GM18505 (cell line): Measurements from ENCODE around the gene BANK1.

Experiments
- ATAC-seq: cut with Tn5 transposase; IDR thresholded peaks from one replicate; pipeline ENCODE4 v1.9.1; 2021; ENCODE audit not compliant: unreplicated experiment
- POLR2A ChIP-seq: IDR thresholded peaks from 4 replicates; pipeline ENCODE4 v1.6.1; 2011; ENCODE audit warnings: borderline replicate concordance; ENCODE audit not compliant: insufficient read depth, insufficient read length; ENCODE audit errors: extremely low read depth

Gene BANK1

DNA sequence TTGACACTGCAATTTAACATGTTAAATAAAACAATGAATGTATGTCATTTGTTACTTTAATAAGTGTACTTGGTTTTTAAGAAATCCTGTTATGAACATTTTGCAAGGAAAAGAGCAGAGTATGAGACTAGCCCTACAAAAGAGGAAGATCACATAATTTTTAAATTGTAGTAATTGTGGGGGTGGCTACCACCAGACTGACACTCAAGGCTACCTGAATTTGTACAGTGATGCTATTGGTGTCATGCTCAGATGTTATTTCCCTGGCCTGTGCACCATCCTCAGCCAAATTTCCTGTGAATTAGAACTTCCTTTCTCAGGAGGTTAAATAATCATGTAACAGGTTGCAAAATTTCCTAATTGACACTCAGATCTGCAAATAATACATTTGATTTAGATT is 157.5 kb downstream of the BANK1 start:
- ATAC-seq: no peak
- TF ChIP-seq POLR2A: no peak

DNA sequence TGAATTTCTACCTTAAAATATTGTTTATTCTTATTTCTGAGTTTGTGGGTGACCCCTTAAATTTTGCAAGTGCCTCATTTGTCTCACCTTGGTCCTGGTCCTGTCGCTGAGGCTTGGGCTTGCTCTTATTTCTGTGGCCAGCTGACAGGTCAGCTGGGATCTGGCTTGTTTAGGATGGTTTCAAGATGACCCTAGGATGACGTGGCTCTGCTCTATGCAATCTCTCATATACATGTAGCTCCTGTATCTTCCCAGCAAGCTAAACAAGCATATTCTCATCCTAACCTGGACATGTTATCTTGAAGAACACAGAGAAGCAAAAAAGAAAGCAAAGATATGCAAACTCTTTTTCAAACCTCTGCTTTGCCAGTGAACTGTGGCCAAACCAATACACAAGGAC is 158.4 kb downstream of the BANK1 start:
- TF ChIP-seq POLR2A: no peak
- no peak for ATAC-seq

DNA sequence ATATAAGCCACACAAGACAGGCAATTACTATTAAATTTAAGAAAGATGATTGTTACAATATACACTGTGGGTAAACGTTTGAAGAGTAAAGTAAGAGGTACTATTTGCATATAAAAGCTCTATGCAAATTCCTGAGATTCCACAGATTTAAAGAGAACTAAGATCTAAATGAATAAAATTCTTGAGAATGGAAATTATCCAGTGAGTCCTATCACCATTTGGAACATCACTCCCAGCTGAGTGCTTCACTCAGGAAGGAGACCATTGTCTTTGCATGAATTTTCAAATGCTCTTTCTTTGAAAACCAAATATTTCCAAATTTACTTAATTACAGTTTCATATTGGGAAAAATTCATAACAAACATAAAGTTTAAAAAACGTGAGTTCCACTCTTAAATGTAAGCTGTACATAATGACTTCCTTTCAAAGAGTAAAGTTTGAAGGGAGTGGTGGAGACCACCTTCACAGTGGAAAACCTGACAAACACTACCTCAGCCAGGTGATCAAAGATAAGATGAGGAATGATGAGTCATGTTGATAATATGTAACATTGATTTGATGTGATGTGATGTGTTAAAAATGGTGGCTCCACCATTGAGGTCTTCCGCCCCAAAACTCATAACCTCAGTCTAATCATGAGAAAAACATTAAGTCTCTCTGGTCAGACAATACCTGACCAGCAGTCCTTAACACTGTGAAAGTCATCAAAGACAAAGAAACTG is 159.9 kb downstream of the BANK1 start:
- TF ChIP-seq POLR2A: no peak
- no peak for ATAC-seq

- TF ChIP-seq POLR2A: no peak
- no peak for ATAC-seq
Measured at GRCh38 chr4:101952985-101953384, 162.5 kb downstream of the BANK1 start.

DNA sequence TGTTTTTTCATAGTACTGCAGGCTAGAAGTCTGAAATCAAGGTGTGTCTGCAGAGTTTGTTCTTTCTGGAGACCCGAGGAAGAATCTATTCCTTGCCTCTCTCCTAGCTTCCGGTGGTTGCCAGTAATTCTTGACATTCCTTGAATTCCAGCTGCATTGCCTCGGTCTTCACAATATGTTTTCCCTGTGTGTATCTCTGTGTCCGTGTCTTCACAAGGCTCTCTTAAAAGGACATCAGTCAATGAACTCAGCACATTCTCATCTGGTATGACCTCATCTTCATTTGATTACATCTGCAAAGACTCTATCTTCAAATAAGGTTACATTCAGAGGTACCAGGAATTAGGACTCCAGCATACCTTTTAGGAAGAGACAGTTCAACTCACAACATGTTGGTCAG is 163.4 kb downstream of the BANK1 start:
- no peak for ATAC-seq
- no peak for TF ChIP-seq POLR2A

GRCh38 chr4:101954351-101954750 is 163.8 kb downstream of the BANK1 start:
- TF ChIP-seq POLR2A: no peak
- ATAC-seq: no peak

DNA sequence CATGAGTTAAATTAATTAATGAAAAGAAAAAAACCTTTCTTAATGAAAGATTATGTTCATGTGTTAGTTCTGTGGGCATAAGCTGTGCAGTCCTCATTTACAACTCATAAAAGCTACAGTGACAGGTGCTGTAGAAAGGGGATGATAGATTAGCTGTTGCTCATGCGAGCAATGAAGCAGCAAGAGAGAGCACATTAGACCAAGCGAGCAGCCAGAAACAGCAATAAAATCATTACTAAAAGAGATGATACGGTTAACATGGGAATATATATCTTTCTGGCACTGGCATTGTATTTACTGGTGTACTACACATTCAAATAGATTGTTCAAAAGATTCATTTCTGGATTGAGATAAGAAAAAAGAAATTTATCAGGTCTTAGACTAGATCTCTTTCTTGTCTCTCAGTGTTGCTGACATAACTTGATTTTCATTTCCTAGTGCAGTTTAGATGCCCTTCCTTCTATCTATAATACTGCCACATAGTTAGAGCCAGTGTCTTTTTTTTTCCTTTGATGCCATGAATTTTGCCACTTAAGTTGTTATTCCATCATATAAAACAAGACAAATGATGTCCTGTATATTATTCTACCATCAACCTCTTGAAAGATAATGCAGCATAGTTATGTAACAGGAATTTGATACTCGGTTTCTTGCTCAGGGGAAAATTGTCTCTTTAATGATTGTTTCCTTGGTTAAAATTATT is 164.6 kb downstream of the BANK1 start:
- no peak for TF ChIP-seq POLR2A

DNA sequence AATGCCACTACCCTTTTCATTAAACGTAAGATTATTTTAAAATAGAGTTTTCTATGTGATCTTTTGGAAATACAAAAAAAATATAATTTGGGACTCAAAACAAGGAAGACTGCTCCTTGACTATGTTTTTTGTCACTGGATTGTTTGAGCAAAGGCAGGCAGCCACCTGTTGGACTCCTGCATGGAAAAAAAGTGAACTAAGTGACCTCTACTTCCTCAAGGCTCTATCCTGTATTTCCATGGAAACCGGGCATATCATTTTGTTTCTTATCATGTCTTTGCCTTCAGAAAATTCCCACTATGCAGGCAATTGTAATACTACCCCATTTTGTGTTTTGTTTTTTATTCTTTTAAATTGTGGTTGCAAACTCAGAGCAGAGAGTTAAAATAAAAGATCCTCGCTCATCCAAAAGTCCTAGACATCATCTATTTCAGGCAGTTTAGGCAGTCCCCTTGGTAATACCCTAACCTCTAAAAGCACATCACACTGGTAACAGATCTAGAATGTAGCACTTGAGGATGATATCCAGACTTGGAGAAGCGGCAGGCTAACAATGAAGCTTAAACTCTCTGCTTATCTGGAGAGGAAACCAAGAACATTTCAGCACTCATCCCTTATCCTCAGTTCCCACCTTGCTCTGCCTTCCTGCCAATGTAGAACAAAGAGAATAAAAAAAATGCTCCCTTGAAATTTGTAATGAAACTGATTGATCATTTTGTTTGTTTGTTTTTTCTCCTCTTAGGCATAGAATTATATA is 165.7 kb downstream of the BANK1 start:
- no peak for TF ChIP-seq POLR2A
- ATAC-seq: no peak

More for the DNA sequence above, 164.6 kb downstream of the BANK1 start:
- ATAC-seq: no peak

GRCh38 chr4:101958547-101958946 is 168.0 kb downstream of the BANK1 start:
- no peak for TF ChIP-seq POLR2A

DNA sequence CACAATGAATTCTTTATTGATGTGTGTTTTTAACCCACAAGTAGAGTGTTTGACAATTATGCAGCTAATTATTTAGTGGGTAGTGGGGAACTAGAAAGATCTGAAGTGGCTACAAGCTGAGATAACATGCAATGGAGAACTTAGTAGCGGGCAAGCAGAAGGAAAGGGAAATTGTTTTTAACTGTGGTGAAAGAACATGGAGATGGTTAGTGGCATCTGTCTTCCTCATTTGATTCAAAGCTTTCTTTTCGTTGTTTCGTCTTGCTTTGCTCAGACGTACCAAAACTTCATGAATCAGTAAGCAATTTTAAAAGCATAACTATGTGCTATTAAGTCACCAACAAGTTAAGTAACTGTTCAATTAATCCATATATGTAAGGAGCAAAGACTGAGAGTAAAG is 169.9 kb downstream of the BANK1 start:
- TF ChIP-seq POLR2A: no peak
- ATAC-seq: no peak

More at GRCh38 chr4:101958547-101958946, 168.0 kb downstream of the BANK1 start:
- no peak for ATAC-seq

- no peak for ATAC-seq
- no peak for TF ChIP-seq POLR2A
Measured at GRCh38 chr4:101961144-101961543, 170.6 kb downstream of the BANK1 start.

GRCh38 chr4:101967697-101968346 is 177.3 kb downstream of the BANK1 start:
- ATAC-seq: no peak
- no peak for TF ChIP-seq POLR2A

DNA sequence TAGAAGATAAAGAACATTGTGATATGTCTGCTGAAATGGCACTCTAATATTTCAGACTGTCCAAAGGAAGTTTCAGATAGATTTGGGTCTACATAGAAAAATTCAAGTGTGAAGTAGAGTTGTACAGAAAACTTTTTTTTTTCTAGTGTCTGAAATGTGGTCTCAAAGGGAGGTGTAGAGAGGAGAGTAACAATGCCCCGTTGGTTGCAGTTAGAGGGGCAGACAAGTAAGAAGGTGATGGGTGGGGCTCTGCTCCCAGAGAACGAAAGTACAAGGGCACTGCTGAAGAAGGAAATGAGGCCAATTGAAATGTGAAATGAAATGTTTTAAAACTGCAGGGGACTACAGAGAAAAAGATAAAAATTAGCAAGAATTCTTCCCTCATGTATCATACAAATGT is 177.8 kb downstream of the BANK1 start:
- no peak for TF ChIP-seq POLR2A

More for the DNA sequence above, 177.8 kb downstream of the BANK1 start:
- ATAC-seq: no peak
